HG03565 (cell line): ENCODE measurements around the gene ARID1B.
A peak's percentile ranks its signal among the peaks of the same experiment; 100 is the strongest.

Source experiments
- ATAC-seq: cut with Tn5 transposase; IDR thresholded peaks from one replicate; pipeline ENCODE4 v1.9.1; 2021; ENCODE audit warnings: mild to moderate bottlenecking, moderate library complexity; ENCODE audit not compliant: unreplicated experiment

The ARID1B gene

GRCh38 chr6:157090736-157091135, 313.6 kb downstream of the ARID1B start:
- ATAC-seq: no peak

GRCh38 chr6:157091243-157091642, 314.1 kb downstream of the ARID1B start:
- no peak for ATAC-seq

GRCh38 chr6:157091856-157092460, 314.8 kb downstream of the ARID1B start:
- no peak for ATAC-seq

GRCh38 chr6:157092736-157093135, 315.6 kb downstream of the ARID1B start:
- ATAC-seq: no peak

- ATAC-seq: no peak
These were observed 316.4 kb downstream of the ARID1B start for GRCh38 chr6:157093536-157093935.

- peak; percentile 84 for ATAC-seq
These were observed 316.9 kb downstream of the ARID1B start for GRCh38 chr6:157094038-157094437.

GRCh38 chr6:157095084-157095483, 317.9 kb downstream of the ARID1B start:
- ATAC-seq: no peak

- no peak for ATAC-seq
These were observed 318.4 kb downstream of the ARID1B start for GRCh38 chr6:157095569-157095968.

GRCh38 chr6:157096105-157096504, 318.9 kb downstream of the ARID1B start:
- ATAC-seq: no peak

GRCh38 chr6:157096522-157096921, 319.3 kb downstream of the ARID1B start:
- ATAC-seq: no peak

GRCh38 chr6:157097255-157097955, 320.2 kb downstream of the ARID1B start:
- ATAC-seq: no peak

GRCh38 chr6:157098999-157099398, 321.8 kb downstream of the ARID1B start:
- ATAC-seq: no peak

- ATAC-seq: peak; percentile 99
These were observed 322.9 kb downstream of the ARID1B start for GRCh38 chr6:157099912-157100593.

- no peak for ATAC-seq
These were observed 324.0 kb downstream of the ARID1B start for GRCh38 chr6:157101166-157101565.

GRCh38 chr6:157104803-157105202, 327.6 kb downstream of the ARID1B start:
- no peak for ATAC-seq

- ATAC-seq: no peak
These were observed 329.3 kb downstream of the ARID1B start for GRCh38 chr6:157106487-157106886.

GRCh38 chr6:157107571-157107914, 330.4 kb downstream of the ARID1B start:
- no peak for ATAC-seq

GRCh38 chr6:157107915-157108651, 330.9 kb downstream of the ARID1B start:
- no peak for ATAC-seq

- ATAC-seq: no peak
These were observed 331.7 kb downstream of the ARID1B start for GRCh38 chr6:157108923-157109322.

GRCh38 chr6:157110607-157111006, 333.4 kb downstream of the ARID1B start:
- no peak for ATAC-seq

GRCh38 chr6:157113389-157113788, 336.2 kb downstream of the ARID1B start:
- no peak for ATAC-seq

- ATAC-seq: no peak
These were observed 339.2 kb downstream of the ARID1B start for GRCh38 chr6:157116426-157116825.
